BE2C (cell line): ENCODE measurements around the gene CASQ1.

Experiments used
- DNase-seq: peaks from one replicate; pipeline ENCODE4 v3.0.0-alpha.2; 2020
- H3K27me3 ChIP-seq: fragments of 250-450 bp; sonication (Bioruptor Pico); 2 replicates; pipeline ENCODE4 v1.5.1; 2020; ENCODE audit warnings: mild to moderate bottlenecking
- H3K36me3 ChIP-seq: fragments of 250-450 bp; sonication (Bioruptor Pico); 2 replicates; pipeline ENCODE4 v1.5.1; 2020; ENCODE audit warnings: mild to moderate bottlenecking
- H3K4me1 ChIP-seq: fragments of 250-450 bp; sonication (Bioruptor Pico); 2 replicates; pipeline ENCODE4 v1.5.1; 2020
- H3K4me3 ChIP-seq: 2 replicates; pipeline ENCODE4 v1.5.1; 2011; ENCODE audit warnings: low read depth, low read length
- H3K9me3 ChIP-seq: fragments of 250-450 bp; sonication (Bioruptor Pico); 2 replicates; pipeline ENCODE4 v1.5.1; 2020
- CTCF ChIP-seq: IDR thresholded peaks from 2 replicates; pipeline ENCODE4 v1.5.1; 2012; ENCODE audit warnings: mild to moderate bottlenecking, low read depth, low read length

The CASQ1 gene

GRCh38 chr1:160166166-160166868 is 24.1 kb upstream of the CASQ1 start:
- no peaks in the 10 kb centered on the region for H3K9me3 ChIP-seq
- TF ChIP-seq CTCF = no peak
- H3K4me3 ChIP-seq = no peak overlapping the region
- H3K4me1 ChIP-seq = no peaks in the 10 kb centered on the region
- DNase-seq = no peak
- H3K36me3 ChIP-seq = no peaks in the 10 kb centered on the region
- peaks cover 14% of the 10 kb centered on the region for H3K27me3 ChIP-seq

GRCh38 chr1:160167056-160167455 is 23.3 kb upstream of the CASQ1 start:
- Histone ChIP-seq H3K4me3 (no peak overlapping the region), H3K4me1 (no peaks in the 10 kb centered on the region), H3K36me3 (no peaks in the 10 kb centered on the region), H3K27me3 (peaks cover 11% of the 10 kb centered on the region), H3K9me3 (no peaks in the 10 kb centered on the region)
- TF ChIP-seq CTCF = no peak
- no peak for DNase-seq

GRCh38 chr1:160167580-160167979 is 22.8 kb upstream of the CASQ1 start:
- Histone ChIP-seq H3K4me3 (no peak overlapping the region), H3K36me3 (no peaks in the 10 kb centered on the region), H3K27me3 (peaks cover 15% of the 10 kb centered on the region), H3K9me3 (no peaks in the 10 kb centered on the region), H3K4me1 (no peaks in the 10 kb centered on the region)
- no peak for DNase-seq
- TF ChIP-seq CTCF = no peak

- Histone ChIP-seq H3K27me3 (peaks cover 19% of the 10 kb centered on the region), H3K4me3 (no peak overlapping the region), H3K9me3 (no peaks in the 10 kb centered on the region), H3K36me3 (no peaks in the 10 kb centered on the region), H3K4me1 (no peaks in the 10 kb centered on the region)
- no peak for DNase-seq
- TF ChIP-seq CTCF = no peak
Measured at GRCh38 chr1:160168016-160168415, 22.4 kb upstream of the CASQ1 start.

GRCh38 chr1:160168609-160169369 is 21.6 kb upstream of the CASQ1 start:
- Histone ChIP-seq H3K36me3 (no peaks in the 10 kb centered on the region), H3K4me3 (no peak overlapping the region), H3K27me3 (peaks cover 22% of the 10 kb centered on the region), H3K4me1 (no peaks in the 10 kb centered on the region), H3K9me3 (no peaks in the 10 kb centered on the region)
- no peak for DNase-seq
- TF ChIP-seq CTCF = no peak
